Trophoblast cell (in vitro differentiated cells and primary cell): Measurements from ENCODE around the gene C4orf36.
A peak's percentile ranks its signal among the peaks of the same experiment; 100 is the strongest.

Experiments used
- DNase-seq, 2 donors: peaks; one replicate each; pipeline ENCODE4 v3.0.0-alpha.2; 2016
- H2AFZ ChIP-seq: 2 replicates; pipeline ENCODE4 v1.6.1; 2013; ENCODE audit warnings: low read length, moderate library complexity, mild to moderate bottlenecking; ENCODE audit not compliant: insufficient read depth, poor library complexity
- H2AK5ac ChIP-seq: 2 replicates; pipeline ENCODE4 v1.6.1; 2013; ENCODE audit warnings: mild to moderate bottlenecking, low read length
- H2BK120ac ChIP-seq: 2 replicates; pipeline ENCODE4 v1.6.1; 2013; ENCODE audit warnings: low read length, mild to moderate bottlenecking, moderate library complexity; ENCODE audit not compliant: insufficient read depth, poor library complexity
- H2BK12ac ChIP-seq: 2 replicates; pipeline ENCODE4 v1.6.1; 2013; ENCODE audit warnings: mild to moderate bottlenecking, low read length, moderate library complexity
- H2BK5ac ChIP-seq: 2 replicates; pipeline ENCODE4 v1.6.1; 2013; ENCODE audit warnings: low read length, low read depth, moderate library complexity, mild to moderate bottlenecking; ENCODE audit not compliant: poor library complexity
- H3K14ac ChIP-seq: 2 replicates; pipeline ENCODE4 v1.6.1; 2013; ENCODE audit warnings: mild to moderate bottlenecking, low read length
- H3K18ac ChIP-seq: 2 replicates; pipeline ENCODE4 v1.6.1; 2013; ENCODE audit warnings: mild to moderate bottlenecking, low read length
- H3K23ac ChIP-seq: 2 replicates; pipeline ENCODE4 v1.6.1; 2013; ENCODE audit warnings: low read length
- H3K27ac ChIP-seq: 2 replicates; pipeline ENCODE4 v1.5.1; 2013; ENCODE audit warnings: low read depth, mild to moderate bottlenecking, inconsistent platforms, low read length, moderate library complexity
- H3K27me3 ChIP-seq: 2 replicates; pipeline ENCODE4 v1.6.1; 2013; ENCODE audit warnings: inconsistent platforms, mild to moderate bottlenecking, low read length, moderate library complexity; ENCODE audit not compliant: insufficient read depth
- H3K36me3 ChIP-seq, 2 experiments: 1 replicate in 1 of 2; 2 replicates in 1 of 2; pipeline ENCODE4 v1.6.1; 2013; ENCODE audit warnings: low read length in 2 of 2, mild to moderate bottlenecking in 2 of 2, moderate library complexity in 1 of 2; ENCODE audit not compliant: insufficient read depth in 2 of 2, control insufficient read depth in 1 of 2
- H3K4ac ChIP-seq: 2 replicates; pipeline ENCODE4 v1.6.1; 2013; ENCODE audit warnings: low read depth, mild to moderate bottlenecking, low read length, moderate library complexity
- H3K4me1 ChIP-seq, 2 experiments: 1 replicate in 1 of 2; 2 replicates in 1 of 2; pipeline ENCODE4 v1.6.1; 2013; ENCODE audit warnings: low read length in 2 of 2, mild to moderate bottlenecking in 2 of 2, moderate library complexity in 1 of 2; ENCODE audit not compliant: insufficient read depth in 2 of 2, control insufficient read depth in 1 of 2
- H3K4me2 ChIP-seq: 2 replicates; pipeline ENCODE4 v1.6.1; 2013; ENCODE audit warnings: inconsistent platforms, mild to moderate bottlenecking, low read length, moderate library complexity
- H3K4me3 ChIP-seq: 2 replicates; pipeline ENCODE4 v1.5.1; 2013; ENCODE audit warnings: mild to moderate bottlenecking, low read depth, low read length, inconsistent platforms
- H3K79me1 ChIP-seq: one replicate; pipeline ENCODE4 v1.6.1; 2013; ENCODE audit warnings: low read length
- H3K79me2 ChIP-seq: 2 replicates; pipeline ENCODE4 v1.6.1; 2013; ENCODE audit warnings: low read length, mild to moderate bottlenecking; ENCODE audit not compliant: control insufficient read depth, insufficient read depth, poor library complexity
- H3K9ac ChIP-seq: 2 replicates; pipeline ENCODE4 v1.6.1; 2013; ENCODE audit warnings: mild to moderate bottlenecking, low read length
- H3K9me3 ChIP-seq: 2 replicates; pipeline ENCODE4 v1.6.1; 2013; ENCODE audit warnings: low read depth, mild to moderate bottlenecking, control low read depth, inconsistent platforms, low read length; ENCODE audit not compliant: insufficient read depth
- H4K12ac ChIP-seq: 2 replicates; pipeline ENCODE4 v1.6.1; 2013; ENCODE audit warnings: low read depth, mild to moderate bottlenecking, low read length, moderate library complexity
- H4K8ac ChIP-seq: 2 replicates; pipeline ENCODE4 v1.6.1; 2013; ENCODE audit warnings: low read depth, mild to moderate bottlenecking, low read length, moderate library complexity
- H4K91ac ChIP-seq: one replicate; pipeline ENCODE4 v1.6.1; 2013; ENCODE audit warnings: low read depth, mild to moderate bottlenecking, low read length, moderate library complexity
- WGBS: extraction: QIAGEN DNeasy Blood & Tissue Kit; methylation state at CpG from one replicate; pipeline ENCODE4 v1.1.7; 2013; ENCODE audit warnings: missing lambda C conversion rate; ENCODE audit not compliant: insufficient read length, insufficient coverage; ENCODE audit errors: extremely low coverage; 5-methylcytosine and 5-hydroxymethylcytosine counted together

C4orf36 gene

DNA sequence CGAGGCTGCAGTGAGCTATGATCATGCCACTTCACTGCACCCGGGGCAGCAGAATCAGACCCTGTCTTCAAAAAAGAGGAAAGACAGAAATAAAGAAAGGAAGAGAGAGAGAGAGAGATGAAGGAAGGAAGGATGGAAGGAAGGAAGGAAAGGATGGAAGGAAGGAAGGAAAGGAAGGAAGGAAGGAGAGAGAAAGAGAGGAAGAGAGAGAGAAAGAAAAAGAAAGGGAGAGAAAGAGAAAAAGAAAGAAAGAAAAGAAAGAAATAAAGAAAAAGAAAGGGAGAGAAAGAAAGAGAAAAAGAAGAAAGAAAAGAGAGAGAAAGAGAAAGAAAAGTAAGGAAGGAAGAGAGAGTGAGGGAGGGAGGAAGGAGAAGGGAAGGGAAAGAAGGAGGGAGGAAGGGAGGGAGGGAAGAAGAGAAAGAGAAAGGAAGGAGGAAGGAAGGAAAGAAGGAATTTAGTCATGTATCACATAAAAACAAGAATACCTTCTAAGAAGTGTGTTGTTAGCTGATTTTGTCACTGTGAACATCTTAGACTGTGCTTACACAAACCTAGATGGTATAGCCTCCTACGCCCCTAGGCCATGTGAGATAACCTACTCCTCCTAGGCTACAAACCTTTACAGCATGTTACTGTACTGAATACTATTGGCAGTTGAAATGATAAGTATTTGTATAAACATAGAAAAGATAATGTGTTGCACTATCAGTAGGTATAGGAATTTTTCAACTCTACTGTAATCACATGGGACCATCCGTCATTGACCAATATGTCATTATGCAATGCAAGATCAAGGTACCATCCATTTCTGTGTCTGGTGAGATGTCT, 25.2 kb upstream of the C4orf36 start:
- Histone ChIP-seq H3K4me1 (peaks cover 0 to under 1% of the 10 kb centered on the region in 2 experiments), H4K91ac (peak overlapping the region; percentile 58), H2BK12ac (no peak overlapping the region), H2AFZ (no peak overlapping the region), H3K14ac (no peak overlapping the region), H2BK120ac (no peak overlapping the region), H3K23ac (no peak overlapping the region), H3K79me1 (no peaks in the 10 kb centered on the region), H3K9me3 (peaks cover 4% of the 10 kb centered on the region), H3K79me2 (no peaks in the 10 kb centered on the region), H3K9ac (no peak overlapping the region), H3K27me3 (no peaks in the 10 kb centered on the region), H4K12ac (no peak overlapping the region), H2BK5ac (no peak overlapping the region), H3K18ac (no peak overlapping the region), H2AK5ac (no peak overlapping the region), H3K36me3 (no peaks in the 10 kb centered on the region), H3K27ac (no peak overlapping the region), H4K8ac (no peak overlapping the region), H3K4me3 (no peak overlapping the region), H3K4me2 (no peak overlapping the region), H3K4ac (no peak overlapping the region)
- WGBS: no CpG with 5 or more reads among the region's 4 CpGs
- peak; percentile 88 to 90 for DNase-seq

GRCh38 chr4:86916392-86916791, 24.2 kb upstream of the C4orf36 start:
- no CpG with 5 or more reads among the region's 1 CpG for WGBS
- Histone ChIP-seq H3K36me3 (no peaks in the 10 kb centered on the region), H3K27me3 (no peaks in the 10 kb centered on the region)

DNA sequence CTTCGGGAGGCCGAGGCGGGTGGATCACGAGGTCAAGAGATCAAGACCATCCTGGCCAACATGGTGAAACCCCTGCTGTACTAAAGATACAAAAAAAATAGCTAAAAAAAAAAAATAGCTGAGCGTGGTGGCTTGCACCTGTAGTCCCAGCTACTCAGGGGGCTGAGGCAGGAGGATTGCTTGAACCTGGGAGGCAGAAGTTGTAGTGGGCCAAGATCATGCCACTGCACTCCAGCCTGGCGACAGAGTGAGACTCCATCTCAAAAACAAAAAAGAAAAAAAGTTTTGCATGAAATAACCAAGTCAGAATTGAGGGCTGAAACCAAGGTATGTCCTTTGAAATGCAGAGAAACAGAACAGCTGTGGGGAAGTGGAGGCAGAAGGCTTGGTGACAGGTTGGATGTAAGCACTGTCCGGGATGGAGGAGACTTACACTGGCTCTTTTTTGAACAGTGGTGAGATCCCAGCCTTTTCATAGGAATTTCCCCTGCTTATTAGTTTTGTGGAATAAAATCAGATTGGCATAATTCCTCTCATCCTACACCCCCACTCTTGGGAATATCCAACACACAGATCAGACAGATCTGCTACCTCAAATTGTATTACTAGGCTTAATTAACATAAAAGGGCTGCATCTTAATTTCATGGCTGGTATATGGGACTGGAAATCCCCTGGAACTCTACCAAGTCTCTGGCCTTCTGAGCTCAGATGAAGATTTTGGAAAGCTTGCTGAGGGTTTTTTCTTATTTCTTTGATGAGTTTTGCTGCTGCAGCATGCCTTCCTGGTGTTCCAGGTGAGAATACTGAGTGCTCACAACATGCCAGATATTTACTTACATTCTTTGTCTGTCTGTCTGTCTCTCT, 18.8 kb upstream of the C4orf36 start:
- Histone ChIP-seq H3K14ac (no peak overlapping the region), H3K79me2 (no peaks in the 10 kb centered on the region), H3K9ac (no peak overlapping the region), H2BK5ac (no peak overlapping the region), H3K18ac (no peak overlapping the region), H3K23ac (no peak overlapping the region), H3K4ac (no peak overlapping the region), H3K36me3 (no peaks in the 10 kb centered on the region), H3K4me2 (no peak overlapping the region), H4K12ac (no peak overlapping the region), H3K4me3 (no peak overlapping the region), H3K4me1 (no peaks in the 10 kb centered on the region), H2AK5ac (no peak overlapping the region), H3K79me1 (no peaks in the 10 kb centered on the region), H2AFZ (no peak overlapping the region), H2BK120ac (no peak overlapping the region), H3K27ac (no peak overlapping the region), H3K27me3 (no peaks in the 10 kb centered on the region), H4K91ac (no peak overlapping the region), H4K8ac (no peak overlapping the region), H2BK12ac (no peak overlapping the region), H3K9me3 (peaks cover 4% of the 10 kb centered on the region)
- no peak for DNase-seq
- no CpG with 5 or more reads among the region's 7 CpGs for WGBS

More at GRCh38 chr4:86916392-86916791, 24.2 kb upstream of the C4orf36 start:
- Histone ChIP-seq H3K18ac (no peak overlapping the region), H2BK120ac (no peak overlapping the region), H3K23ac (no peak overlapping the region), H4K91ac (no peak overlapping the region), H3K4ac (no peak overlapping the region), H3K27ac (no peak overlapping the region), H4K8ac (no peak overlapping the region), H3K79me2 (no peaks in the 10 kb centered on the region), H2AK5ac (no peak overlapping the region), H2BK12ac (no peak overlapping the region), H3K9me3 (peaks cover 4% of the 10 kb centered on the region), H3K4me2 (no peak overlapping the region), H3K79me1 (no peaks in the 10 kb centered on the region), H3K9ac (no peak overlapping the region), H2AFZ (no peak overlapping the region), H4K12ac (no peak overlapping the region), H3K4me3 (no peak overlapping the region), H3K14ac (no peak overlapping the region), H3K4me1 (no peaks in the 10 kb centered on the region), H2BK5ac (no peak overlapping the region)
- no peak for DNase-seq

- no peak overlapping the region for H2BK120ac ChIP-seq
- peaks cover 6% of the 10 kb centered on the region for H3K9me3 ChIP-seq
- H3K79me1 ChIP-seq: no peaks in the 10 kb centered on the region
- no peak for DNase-seq
- no CpG with 5 or more reads among the region's 5 CpGs for WGBS
- no peak overlapping the region for H4K8ac ChIP-seq
- H2AFZ ChIP-seq: no peak overlapping the region
- no peaks in the 10 kb centered on the region for H3K27me3 ChIP-seq
- no peaks in the 10 kb centered on the region for H3K4me1 ChIP-seq
- H3K4ac ChIP-seq: no peak overlapping the region
- no peak overlapping the region for H2AK5ac ChIP-seq
- H2BK12ac ChIP-seq: no peak overlapping the region
- H3K79me2 ChIP-seq: no peaks in the 10 kb centered on the region
- no peak overlapping the region for H3K27ac ChIP-seq
- H3K23ac ChIP-seq: no peak overlapping the region
- H4K12ac ChIP-seq: no peak overlapping the region
- H3K4me3 ChIP-seq: no peak overlapping the region
- H3K36me3 ChIP-seq: no peaks in the 10 kb centered on the region
- no peak overlapping the region for H3K9ac ChIP-seq
- no peak overlapping the region for H2BK5ac ChIP-seq
- H4K91ac ChIP-seq: no peak overlapping the region
- no peak overlapping the region for H3K18ac ChIP-seq
- H3K4me2 ChIP-seq: no peak overlapping the region
- H3K14ac ChIP-seq: no peak overlapping the region
Observed at GRCh38 chr4:86910369-86910768, 18.1 kb upstream of the C4orf36 start.
